Panc1 (cell line): ENCODE results near the gene SEPHS1.

Experiments used
- POLR2AphosphoS5 ChIP-seq: IDR thresholded peaks from 2 replicates; pipeline ENCODE4 v1.6.1; 2012; ENCODE audit warnings: mild to moderate bottlenecking, low read depth, low read length, moderate library complexity
- TF ChIP-seq, protein P1 (sequence below), 2 experiments: IDR thresholded peaks; 2 replicates each; pipeline ENCODE4 v1.6.1; 2011 to 2012; ENCODE audit warnings: low read depth in 2 of 2, control low read depth in 1 of 2, low read length in 1 of 2, mild to moderate bottlenecking in 1 of 2, moderate library complexity in 1 of 2; ENCODE audit not compliant: insufficient read depth in 1 of 2
- TF ChIP-seq, protein P2 (sequence below): fragments of 450-650 bp; IDR thresholded peaks from 2 replicates; pipeline ENCODE4 v1.5.1; 2017; ENCODE audit warnings: mild to moderate bottlenecking

GRCh38 chr10:13375791-13376190, 27.7 kb upstream of the SEPHS1 start:
- no peak for TF ChIP-seq POLR2AphosphoS5
- TF ChIP-seq, protein P1, sequence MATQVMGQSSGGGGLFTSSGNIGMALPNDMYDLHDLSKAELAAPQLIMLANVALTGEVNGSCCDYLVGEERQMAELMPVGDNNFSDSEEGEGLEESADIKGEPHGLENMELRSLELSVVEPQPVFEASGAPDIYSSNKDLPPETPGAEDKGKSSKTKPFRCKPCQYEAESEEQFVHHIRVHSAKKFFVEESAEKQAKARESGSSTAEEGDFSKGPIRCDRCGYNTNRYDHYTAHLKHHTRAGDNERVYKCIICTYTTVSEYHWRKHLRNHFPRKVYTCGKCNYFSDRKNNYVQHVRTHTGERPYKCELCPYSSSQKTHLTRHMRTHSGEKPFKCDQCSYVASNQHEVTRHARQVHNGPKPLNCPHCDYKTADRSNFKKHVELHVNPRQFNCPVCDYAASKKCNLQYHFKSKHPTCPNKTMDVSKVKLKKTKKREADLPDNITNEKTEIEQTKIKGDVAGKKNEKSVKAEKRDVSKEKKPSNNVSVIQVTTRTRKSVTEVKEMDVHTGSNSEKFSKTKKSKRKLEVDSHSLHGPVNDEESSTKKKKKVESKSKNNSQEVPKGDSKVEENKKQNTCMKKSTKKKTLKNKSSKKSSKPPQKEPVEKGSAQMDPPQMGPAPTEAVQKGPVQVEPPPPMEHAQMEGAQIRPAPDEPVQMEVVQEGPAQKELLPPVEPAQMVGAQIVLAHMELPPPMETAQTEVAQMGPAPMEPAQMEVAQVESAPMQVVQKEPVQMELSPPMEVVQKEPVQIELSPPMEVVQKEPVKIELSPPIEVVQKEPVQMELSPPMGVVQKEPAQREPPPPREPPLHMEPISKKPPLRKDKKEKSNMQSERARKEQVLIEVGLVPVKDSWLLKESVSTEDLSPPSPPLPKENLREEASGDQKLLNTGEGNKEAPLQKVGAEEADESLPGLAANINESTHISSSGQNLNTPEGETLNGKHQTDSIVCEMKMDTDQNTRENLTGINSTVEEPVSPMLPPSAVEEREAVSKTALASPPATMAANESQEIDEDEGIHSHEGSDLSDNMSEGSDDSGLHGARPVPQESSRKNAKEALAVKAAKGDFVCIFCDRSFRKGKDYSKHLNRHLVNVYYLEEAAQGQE (IDR thresholded peaks at IDR 0.05; ENCODE audit: insufficient read depth in 1 of 2, low read depth in 2 of 2, low read length in 1 of 2), result no peak
- TF ChIP-seq, protein P2, sequence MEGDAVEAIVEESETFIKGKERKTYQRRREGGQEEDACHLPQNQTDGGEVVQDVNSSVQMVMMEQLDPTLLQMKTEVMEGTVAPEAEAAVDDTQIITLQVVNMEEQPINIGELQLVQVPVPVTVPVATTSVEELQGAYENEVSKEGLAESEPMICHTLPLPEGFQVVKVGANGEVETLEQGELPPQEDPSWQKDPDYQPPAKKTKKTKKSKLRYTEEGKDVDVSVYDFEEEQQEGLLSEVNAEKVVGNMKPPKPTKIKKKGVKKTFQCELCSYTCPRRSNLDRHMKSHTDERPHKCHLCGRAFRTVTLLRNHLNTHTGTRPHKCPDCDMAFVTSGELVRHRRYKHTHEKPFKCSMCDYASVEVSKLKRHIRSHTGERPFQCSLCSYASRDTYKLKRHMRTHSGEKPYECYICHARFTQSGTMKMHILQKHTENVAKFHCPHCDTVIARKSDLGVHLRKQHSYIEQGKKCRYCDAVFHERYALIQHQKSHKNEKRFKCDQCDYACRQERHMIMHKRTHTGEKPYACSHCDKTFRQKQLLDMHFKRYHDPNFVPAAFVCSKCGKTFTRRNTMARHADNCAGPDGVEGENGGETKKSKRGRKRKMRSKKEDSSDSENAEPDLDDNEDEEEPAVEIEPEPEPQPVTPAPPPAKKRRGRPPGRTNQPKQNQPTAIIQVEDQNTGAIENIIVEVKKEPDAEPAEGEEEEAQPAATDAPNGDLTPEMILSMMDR, result no peak
